Kidney capillary endothelial cell (primary cell): ENCODE measurements around the gene DEXI.
"Not testable (repeated sequence)": the region's sequence is repeated elsewhere in the genome, so short reads cannot be mapped to it uniquely, and the experiment has no call there.

ENCODE experiments used
- DNase-seq: peaks from one replicate; pipeline ENCODE4 v3.0.0-alpha.2; 2018; ENCODE audit warnings: low spot score

The DEXI gene

DNA sequence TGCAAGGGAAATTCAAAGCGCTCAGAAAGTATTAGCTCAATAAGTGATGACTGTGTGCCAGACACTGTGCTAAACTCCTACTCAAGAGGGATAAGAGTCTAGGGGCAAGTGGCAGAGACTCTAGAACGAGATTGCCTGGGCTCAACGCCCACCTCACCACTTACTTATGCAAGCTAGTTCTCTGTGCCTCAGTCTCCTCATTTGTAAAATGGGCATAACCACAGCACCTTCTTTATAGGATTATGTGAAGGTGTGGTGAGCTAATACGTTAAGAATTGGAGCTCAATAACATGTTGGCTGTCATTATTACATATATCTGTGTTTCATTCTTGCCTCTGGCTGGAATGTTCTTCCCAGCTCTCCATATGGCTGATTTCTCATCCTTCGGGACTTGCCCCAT lies 15.4 kb downstream of the DEXI start:
- no peak for DNase-seq

DNA sequence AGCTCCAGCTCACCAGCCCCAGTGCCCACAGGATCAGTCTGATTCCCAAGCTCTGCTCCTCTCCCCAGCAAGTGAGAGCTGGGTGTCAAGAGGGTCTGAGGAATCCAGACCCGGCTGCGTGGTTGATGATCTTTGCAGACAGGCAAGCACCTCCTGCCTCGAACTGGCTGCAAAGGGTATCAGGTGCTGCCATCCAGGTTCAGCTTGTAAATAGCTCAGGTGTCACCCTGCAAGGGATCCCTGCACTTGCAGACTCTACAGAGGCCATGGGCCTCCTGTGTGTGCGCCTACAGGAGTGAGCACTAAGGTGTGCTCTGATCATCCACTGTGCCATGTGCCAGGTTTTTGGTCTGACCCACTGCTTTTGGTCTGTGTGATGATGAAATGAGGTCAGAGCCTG lies 16.2 kb downstream of the DEXI start:
- no peak for DNase-seq

DNA sequence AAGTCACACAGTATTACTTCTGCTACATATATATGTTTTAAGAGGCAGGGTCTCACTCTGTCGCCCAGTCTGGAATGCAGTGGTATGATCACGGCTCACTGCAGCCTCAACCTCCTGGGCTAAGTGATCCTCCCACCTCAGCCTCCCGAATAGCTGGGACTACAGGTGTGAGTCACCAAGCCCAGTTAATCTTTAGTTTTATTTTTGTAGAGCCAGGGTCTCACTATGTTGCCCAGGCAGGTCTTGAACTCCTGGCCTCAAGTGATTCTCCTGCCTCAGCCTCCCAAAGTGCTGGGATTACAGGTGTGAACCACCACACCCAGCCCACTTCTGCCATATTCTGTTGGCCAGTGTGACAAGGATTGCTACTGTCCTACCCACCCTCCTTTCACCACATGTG lies 17.0 kb downstream of the DEXI start:
- DNase-seq, result not testable (repeated sequence)

DNA sequence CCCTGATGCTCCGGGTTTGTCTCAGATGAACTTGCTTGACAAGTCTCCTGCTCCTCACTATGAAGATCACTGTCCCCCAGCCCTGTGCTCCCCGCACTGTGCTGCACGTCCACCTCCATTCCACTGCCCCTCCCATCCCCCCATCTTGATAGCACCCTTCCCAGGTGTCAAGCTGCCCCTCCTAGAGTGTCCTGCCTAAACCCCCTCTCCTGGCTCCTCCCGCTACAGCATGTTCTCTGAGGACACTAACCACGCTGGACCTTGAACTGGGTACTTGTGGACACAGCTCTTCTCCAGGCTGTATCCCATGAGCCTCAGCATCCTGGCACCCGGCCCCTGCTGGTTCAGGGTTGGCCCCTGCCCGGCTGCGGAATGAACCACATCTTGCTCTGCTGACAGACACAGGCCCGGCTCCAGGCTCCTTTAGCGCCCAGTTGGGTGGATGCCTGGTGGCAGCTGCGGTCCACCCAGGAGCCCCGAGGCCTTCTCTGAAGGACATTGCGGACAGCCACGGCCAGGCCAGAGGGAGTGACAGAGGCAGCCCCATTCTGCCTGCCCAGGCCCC lies 18.5 kb downstream of the DEXI start:
- no peak for DNase-seq

GRCh38 chr16:10923146-10923649 lies 19.1 kb downstream of the DEXI start:
- no peak for DNase-seq

GRCh38 chr16:10922328-10923145 lies 19.7 kb downstream of the DEXI start:
- no peak for DNase-seq

- DNase-seq, result no peak
Measured at GRCh38 chr16:10921536-10922327, 20.5 kb downstream of the DEXI start.

DNA sequence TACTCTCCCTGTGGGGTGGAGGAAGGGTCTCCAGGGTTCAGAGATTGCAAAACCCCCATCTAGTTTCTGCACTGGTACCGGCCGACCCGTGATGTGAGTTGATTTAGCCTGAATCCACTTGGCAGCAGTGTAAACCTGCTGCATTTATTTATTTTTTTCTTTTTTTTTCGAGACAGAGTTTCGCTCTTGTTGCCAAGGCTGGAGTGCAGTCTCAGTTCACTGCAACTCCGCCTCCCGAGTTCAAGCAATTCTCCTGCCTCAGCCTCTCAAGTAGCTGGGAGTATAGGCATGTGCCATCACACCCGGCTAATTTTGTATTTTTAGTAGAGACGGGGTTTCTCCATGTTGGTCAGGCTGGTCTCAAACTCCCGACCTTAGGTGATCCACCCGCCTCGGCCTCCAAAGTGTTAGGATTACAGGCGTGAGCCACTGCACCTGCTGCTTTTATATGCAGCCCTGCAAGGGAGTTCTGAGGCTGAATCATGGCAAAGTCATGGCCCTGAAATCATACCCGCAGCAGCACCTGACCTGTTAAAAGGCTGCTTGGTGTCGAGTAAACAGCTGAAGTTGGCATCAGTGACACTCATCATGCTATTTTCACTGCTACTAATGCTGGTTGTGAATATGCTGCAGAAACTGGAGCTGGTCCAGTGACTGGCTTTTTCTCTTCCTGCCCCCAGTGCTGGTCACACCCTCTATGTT lies 21.4 kb downstream of the DEXI start:
- no peak for DNase-seq

GRCh38 chr16:10919003-10919351 lies 23.3 kb downstream of the DEXI start:
- no peak for DNase-seq

DNA sequence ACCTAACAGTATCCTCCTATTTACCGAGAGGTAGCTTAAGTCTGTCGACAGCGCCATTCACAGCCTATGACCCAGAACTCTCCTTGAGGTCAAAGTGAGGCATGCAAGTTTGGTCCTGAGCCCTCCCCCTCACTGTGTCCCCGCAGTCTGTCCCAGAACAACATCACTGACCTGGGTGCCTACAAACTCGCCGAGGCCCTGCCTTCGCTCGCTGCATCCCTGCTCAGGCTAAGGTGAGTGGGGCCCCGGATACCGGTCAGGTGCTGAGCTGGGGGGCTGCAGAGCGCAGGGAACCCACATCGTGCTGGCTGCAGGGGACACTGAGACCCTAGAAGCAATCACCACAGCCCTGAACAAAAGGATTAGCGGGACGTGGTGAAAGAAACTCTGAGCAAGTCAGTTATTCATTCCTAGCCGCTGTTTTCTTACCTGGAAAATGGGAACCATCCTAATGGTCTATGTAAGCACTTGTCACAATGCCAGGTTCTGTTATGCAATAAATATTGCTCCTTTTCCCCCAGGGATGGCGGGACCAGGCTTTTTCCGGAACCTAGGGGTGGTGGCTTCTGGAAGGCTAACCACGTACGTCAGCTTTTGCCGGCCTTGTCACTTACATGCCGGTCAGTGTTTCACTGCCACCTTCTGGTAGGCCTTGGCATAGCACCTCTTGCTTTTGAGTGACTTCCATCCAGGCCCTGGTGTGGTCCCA lies 23.8 kb downstream of the DEXI start:
- DNase-seq, result peak; percentile 89

- no peak for DNase-seq
Measured at GRCh38 chr16:10916534-10916933, 25.7 kb downstream of the DEXI start.

DNA sequence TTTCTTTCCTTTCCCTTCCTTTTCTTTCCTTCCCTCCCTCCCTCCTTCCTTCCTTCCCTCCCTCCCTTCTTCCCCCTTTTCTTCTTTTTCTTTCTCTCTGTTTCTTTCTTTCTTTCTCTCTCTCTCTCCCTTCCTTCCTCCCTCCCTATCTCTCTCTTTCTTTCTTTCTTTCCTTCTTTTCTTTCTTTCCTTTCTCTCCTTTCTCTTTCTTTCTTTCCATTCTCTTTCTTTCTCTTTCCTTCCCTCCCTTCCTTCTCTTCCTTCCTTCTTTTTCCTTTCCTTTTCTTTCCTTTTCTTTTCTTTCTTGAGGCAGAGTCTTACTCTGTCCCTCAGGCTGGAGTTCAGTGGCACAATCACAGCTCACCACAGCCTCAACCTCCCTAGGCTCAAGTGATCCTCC lies 31.0 kb downstream of the DEXI start:
- no peak for DNase-seq

GRCh38 chr16:10907757-10908045 lies 34.6 kb downstream of the DEXI start:
- DNase-seq, result no peak

GRCh38 chr16:10906914-10907756 lies 35.1 kb downstream of the DEXI start:
- DNase-seq, result no peak

DNA sequence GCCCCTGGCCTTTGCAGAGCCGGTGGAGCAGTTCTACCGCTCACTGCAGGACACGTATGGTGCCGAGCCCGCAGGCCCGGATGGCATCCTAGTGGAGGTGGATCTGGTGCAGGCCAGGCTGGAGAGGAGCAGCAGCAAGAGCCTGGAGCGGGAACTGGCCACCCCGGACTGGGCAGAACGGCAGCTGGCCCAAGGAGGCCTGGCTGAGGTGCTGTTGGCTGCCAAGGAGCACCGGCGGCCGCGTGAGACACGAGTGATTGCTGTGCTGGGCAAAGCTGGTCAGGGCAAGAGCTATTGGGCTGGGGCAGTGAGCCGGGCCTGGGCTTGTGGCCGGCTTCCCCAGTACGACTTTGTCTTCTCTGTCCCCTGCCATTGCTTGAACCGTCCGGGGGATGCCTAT lies 35.8 kb downstream of the DEXI start:
- no peak for DNase-seq

DNA sequence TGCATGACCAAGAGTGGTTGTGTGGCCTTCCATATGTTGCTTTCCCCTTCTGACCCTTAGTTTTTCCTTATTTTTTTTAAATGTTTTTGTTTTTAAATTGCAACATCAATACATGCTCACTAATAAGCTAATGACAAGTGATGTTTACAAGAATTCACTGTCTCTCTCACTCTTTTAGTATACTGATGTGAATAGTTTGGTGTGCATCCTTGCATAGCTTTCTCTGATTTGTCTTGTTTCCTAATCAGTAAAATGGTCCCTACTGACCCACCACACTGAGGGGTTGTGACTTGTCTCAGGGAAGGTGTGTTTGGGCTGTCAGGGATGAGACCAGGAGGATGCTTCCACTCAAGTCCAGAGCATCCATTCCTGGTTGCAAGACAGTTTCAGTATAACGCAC lies 39.3 kb downstream of the DEXI start:
- no peak for DNase-seq

DNA sequence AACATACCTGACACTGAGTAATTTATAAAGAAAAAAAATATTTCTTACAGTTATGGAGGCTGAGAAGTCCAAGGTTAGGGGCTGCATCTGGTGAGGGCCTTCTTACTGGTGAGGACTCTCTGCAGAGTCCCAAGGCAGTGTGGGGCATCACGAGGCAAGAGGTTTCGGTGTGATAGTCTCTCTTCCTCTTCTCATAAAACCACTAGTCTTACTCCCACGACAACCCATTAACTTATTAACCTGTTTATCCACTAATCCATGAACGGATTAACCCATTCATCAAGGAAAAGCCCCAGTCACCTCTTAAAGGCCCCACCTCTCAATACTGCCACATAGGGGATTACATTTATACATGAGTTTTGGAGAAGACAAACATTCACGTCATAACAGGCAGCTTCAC lies 45.1 kb downstream of the DEXI start:
- DNase-seq, result no peak

DNA sequence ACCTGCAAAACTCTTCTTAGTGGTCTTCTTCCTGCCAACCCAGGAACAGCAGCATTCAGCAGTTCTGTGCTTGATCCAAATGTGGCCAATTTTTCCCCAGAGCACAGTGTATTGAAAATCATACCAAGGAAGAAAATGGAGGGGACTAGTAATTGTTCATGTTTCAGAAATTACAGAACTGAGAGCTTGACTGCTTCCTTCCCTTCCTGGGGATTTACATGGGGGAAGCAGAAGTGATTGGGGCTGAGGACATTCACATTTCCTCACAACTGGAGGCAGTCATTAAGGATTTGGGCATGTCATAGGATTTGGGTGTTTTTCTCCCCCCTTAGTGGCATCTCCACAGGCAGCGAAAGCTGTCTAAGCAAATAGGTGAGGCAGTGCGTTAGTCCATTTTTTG lies 45.5 kb downstream of the DEXI start:
- no peak for DNase-seq

DNA sequence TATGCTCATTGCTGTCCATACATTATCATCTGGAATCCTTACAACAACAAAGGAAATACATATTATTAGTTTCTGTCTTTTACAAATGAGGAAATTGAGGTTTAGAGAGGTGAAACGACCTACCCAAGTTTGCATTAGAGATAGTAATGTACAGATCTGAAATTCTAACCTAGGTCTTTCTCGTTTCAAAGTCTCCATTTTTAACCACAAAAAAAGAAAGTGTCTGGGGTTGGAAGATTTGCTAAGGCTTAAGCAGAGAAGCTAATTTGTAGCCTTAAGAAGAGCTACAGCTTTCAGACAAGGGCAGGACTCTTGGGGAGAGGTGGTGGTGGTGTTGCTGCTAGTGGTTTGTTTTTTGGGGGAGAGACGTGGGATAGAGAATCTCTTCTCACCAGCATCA lies 46.1 kb downstream of the DEXI start:
- no peak for DNase-seq

- no peak for DNase-seq
Measured at GRCh38 chr16:10895053-10895946, 47.0 kb downstream of the DEXI start.
